SU-DHL-6 (cell line): ENCODE measurements around the gene ACSS1.

Experiments used
- EZH2phosphoT487 ChIP-seq: fragments of 200-600 bp; sonication (generic), shearing (Covaris generic); conservative IDR thresholded peaks from 2 replicates; pipeline ENCODE4 v1.6.1; 2018; ENCODE audit warnings: mild to moderate bottlenecking, antibody characterized with exemption, low read length, moderate library complexity, mixed read lengths
- TF ChIP-seq, protein P1 (sequence below): fragments of 200-600 bp; sonication (generic); IDR thresholded peaks from one replicate; pipeline ENCODE4 v1.5.1; 2017; ENCODE audit warnings: antibody characterized with exemption, mild to moderate bottlenecking, low read length, moderate library complexity; ENCODE audit not compliant: insufficient read depth, poor library complexity, severe bottlenecking

DNA sequence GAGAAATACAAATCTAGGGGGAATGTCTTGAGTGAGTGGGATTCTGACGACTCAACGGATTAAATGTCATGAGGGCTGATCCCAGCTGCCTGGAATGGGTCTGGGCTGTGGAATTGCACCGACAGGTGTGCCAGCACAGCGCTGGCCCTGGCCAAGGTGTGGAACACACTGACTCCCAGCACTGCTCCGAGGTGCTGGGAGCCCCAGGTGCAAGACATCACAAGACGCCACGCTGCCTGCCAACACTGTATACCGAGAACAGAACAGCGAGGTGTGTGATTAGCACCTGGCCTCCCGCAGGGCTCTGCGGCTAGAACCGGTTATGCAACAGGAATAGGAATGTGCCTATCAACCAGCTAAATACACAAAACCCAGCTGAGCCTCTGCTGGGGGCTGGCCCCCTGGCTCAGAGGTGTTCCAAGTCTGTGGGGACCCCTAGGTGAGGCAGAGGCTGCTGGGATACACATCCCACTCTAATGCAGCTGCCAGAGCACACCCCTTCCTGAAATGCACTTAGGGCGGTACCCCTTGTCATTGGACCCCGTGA, 40.6 kb downstream of the ACSS1 start:
- TF ChIP-seq, protein P1, sequence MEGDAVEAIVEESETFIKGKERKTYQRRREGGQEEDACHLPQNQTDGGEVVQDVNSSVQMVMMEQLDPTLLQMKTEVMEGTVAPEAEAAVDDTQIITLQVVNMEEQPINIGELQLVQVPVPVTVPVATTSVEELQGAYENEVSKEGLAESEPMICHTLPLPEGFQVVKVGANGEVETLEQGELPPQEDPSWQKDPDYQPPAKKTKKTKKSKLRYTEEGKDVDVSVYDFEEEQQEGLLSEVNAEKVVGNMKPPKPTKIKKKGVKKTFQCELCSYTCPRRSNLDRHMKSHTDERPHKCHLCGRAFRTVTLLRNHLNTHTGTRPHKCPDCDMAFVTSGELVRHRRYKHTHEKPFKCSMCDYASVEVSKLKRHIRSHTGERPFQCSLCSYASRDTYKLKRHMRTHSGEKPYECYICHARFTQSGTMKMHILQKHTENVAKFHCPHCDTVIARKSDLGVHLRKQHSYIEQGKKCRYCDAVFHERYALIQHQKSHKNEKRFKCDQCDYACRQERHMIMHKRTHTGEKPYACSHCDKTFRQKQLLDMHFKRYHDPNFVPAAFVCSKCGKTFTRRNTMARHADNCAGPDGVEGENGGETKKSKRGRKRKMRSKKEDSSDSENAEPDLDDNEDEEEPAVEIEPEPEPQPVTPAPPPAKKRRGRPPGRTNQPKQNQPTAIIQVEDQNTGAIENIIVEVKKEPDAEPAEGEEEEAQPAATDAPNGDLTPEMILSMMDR = no peak
- TF ChIP-seq EZH2phosphoT487 = no peak
